Activated naive CD8-positive, alpha-beta T cell (primary cell): ENCODE results near the gene ASB6.

Source experiments
- H3K27ac Mint-ChIP-seq: one replicate; pipeline ENCODE4 v1.8.0; 2021; ENCODE audit warnings: mixed read lengths
- H3K27me3 Mint-ChIP-seq: one replicate; pipeline ENCODE4 v1.8.0; 2021; ENCODE audit warnings: mixed read lengths
- H3K36me3 Mint-ChIP-seq: one replicate; pipeline ENCODE4 v1.8.0; 2021; ENCODE audit warnings: mixed read lengths
- H3K4me1 Mint-ChIP-seq: one replicate; pipeline ENCODE4 v1.8.0; 2021; ENCODE audit warnings: low read depth, mixed read lengths
- H3K4me3 Mint-ChIP-seq: one replicate; pipeline ENCODE4 v1.8.0; 2021; ENCODE audit warnings: mild to moderate bottlenecking, mixed read lengths
- H3K9me3 Mint-ChIP-seq: one replicate; pipeline ENCODE4 v1.8.0; 2021; ENCODE audit warnings: low read depth, mixed read lengths

The ASB6 gene

DNA sequence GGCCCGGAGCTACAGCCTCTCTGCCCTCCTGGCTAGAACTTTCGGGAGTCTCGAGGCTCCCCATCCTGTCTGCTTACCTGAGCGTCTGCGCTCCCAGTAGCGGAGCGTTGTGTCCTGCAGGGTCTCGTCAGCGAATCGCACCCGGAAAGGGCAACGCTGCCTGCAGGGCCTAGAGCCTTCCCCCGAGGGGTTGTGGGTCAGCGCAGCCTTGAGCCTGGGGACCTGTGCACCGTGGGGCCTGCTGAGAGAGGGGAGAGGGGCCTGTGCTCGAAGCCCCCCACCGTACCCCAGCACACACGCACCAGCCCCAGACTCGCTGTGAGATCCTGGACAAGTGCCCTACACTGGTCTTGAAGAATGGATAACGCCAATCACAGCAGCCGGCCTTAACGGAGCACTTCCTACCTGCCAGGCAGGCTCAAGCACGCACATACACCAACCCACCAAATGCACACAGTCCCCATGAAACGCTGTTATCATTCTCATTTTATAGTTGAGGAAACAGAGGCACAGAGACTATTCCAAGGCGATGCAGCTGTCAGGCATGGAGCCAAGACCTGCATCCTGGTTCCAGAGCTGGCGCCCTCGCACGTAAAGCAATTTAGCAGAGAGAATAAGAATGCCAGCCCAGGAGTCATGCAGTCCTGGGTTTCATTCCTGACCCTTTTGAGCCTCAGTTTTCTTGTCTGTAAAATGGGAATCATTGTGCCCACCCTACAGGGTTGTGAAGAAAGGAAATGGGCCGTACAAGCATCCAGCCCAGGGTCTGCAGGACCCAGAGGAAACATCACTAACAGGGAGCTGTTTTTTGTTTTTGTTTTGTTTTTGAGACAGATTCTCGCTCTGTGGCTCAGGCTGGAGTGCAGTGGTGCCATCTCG lies 26.3 kb downstream of the ASB6 start:
- Mint-ChIP-seq H3K36me3 (no peaks in the 10 kb centered on the region), H3K4me1 (peaks cover 9% of the 10 kb centered on the region), H3K4me3 (no peak overlapping the region), H3K27me3 (peaks cover 5% of the 10 kb centered on the region), H3K27ac (no peak overlapping the region), H3K9me3 (no peaks in the 10 kb centered on the region)

- no peak overlapping the region for H3K27ac Mint-ChIP-seq
- H3K4me3 Mint-ChIP-seq, result no peak overlapping the region
- peaks cover 10% of the 10 kb centered on the region for H3K4me1 Mint-ChIP-seq
- no peaks in the 10 kb centered on the region for H3K36me3 Mint-ChIP-seq
- H3K27me3 Mint-ChIP-seq, result peaks cover 5% of the 10 kb centered on the region
- H3K9me3 Mint-ChIP-seq, result no peaks in the 10 kb centered on the region
These were observed 27.0 kb downstream of the ASB6 start for GRCh38 chr9:129614932-129615331.

DNA sequence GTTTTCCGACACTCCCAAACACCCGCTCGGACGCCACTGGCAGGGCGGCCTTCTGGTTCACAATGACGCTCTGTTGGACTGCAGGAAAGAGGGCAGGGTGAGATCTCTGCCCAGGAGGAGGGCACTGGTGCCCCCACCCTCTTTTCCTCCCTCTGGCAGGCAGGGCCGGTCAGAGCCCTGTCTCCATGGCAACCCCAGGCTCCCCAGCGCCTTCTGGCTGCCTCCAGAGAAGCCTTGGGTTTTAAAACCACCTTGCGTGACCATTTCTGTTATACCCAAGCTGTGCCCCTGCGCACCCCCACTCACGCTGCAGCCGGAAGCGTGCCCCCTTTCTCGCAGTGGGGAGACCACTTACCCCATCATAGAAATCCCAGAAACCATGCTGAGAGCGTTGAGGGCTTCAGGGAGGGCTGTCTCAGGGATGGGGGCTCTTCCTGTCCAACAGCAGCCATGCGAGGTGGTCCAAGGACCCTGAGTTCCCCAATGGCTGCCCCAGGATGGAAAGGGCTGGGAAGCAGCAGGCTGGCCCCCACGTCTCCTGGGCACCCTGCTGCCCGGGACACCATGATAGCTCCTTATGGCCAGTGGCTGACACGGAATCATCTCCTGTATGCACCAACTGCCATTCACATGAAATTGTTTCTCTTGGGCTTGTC lies 28.3 kb downstream of the ASB6 start:
- no peak overlapping the region for H3K4me3 Mint-ChIP-seq
- no peaks in the 10 kb centered on the region for H3K9me3 Mint-ChIP-seq
- H3K27ac Mint-ChIP-seq, result no peak overlapping the region
- no peaks in the 10 kb centered on the region for H3K36me3 Mint-ChIP-seq
- H3K4me1 Mint-ChIP-seq, result peaks cover 15% of the 10 kb centered on the region
- peaks cover 1% of the 10 kb centered on the region for H3K27me3 Mint-ChIP-seq

DNA sequence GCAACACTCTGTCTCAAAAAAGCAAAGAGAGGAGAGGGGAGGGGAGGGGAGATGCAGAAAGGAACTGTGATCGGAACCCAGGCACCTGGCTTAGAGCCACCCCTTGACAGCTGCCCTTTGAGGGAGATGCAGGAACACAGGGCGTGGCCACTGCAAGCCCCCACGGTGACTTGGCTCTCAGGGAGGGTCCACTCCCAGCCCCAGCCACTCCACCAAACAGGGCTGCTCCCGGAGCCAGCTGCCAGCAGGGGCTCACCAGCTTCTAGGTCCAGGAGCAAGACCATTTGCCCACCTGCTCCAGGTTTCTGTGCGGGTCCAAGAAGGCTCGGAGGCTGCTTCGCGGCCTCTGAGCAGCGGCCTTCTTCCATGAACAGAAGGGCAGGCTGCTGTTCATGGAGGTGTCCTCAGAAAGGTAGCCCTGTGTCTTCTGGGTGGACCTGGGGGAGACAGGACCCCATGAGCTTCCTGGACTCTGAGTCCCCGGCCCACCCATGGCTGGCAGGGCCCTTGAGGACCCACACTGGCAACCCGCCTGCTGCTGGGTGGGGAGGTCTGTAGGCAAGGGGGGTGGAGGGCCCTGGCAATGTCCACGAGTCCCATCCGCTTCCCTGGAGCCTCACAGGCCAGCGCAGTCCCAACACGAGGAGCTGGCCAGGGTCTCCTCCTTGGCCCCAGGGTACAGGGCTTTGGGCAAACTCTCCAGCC lies 29.0 kb downstream of the ASB6 start:
- H3K4me3 Mint-ChIP-seq, result no peak overlapping the region
- no peak overlapping the region for H3K27ac Mint-ChIP-seq
- H3K4me1 Mint-ChIP-seq, result peaks cover 18% of the 10 kb centered on the region
- no peaks in the 10 kb centered on the region for H3K9me3 Mint-ChIP-seq
- H3K27me3 Mint-ChIP-seq, result no peaks in the 10 kb centered on the region
- H3K36me3 Mint-ChIP-seq, result no peaks in the 10 kb centered on the region

GRCh38 chr9:129612123-129612522 lies 29.8 kb downstream of the ASB6 start:
- Mint-ChIP-seq H3K9me3 (no peaks in the 10 kb centered on the region), H3K36me3 (no peaks in the 10 kb centered on the region), H3K27me3 (no peaks in the 10 kb centered on the region), H3K4me1 (peaks cover 24% of the 10 kb centered on the region), H3K4me3 (peak overlapping the region; percentile 13), H3K27ac (no peak overlapping the region)

GRCh38 chr9:129611307-129611800 lies 30.6 kb downstream of the ASB6 start:
- Mint-ChIP-seq H3K27ac (no peak overlapping the region), H3K36me3 (no peaks in the 10 kb centered on the region), H3K27me3 (no peaks in the 10 kb centered on the region), H3K4me1 (peaks cover 27% of the 10 kb centered on the region), H3K4me3 (no peak overlapping the region), H3K9me3 (no peaks in the 10 kb centered on the region)

DNA sequence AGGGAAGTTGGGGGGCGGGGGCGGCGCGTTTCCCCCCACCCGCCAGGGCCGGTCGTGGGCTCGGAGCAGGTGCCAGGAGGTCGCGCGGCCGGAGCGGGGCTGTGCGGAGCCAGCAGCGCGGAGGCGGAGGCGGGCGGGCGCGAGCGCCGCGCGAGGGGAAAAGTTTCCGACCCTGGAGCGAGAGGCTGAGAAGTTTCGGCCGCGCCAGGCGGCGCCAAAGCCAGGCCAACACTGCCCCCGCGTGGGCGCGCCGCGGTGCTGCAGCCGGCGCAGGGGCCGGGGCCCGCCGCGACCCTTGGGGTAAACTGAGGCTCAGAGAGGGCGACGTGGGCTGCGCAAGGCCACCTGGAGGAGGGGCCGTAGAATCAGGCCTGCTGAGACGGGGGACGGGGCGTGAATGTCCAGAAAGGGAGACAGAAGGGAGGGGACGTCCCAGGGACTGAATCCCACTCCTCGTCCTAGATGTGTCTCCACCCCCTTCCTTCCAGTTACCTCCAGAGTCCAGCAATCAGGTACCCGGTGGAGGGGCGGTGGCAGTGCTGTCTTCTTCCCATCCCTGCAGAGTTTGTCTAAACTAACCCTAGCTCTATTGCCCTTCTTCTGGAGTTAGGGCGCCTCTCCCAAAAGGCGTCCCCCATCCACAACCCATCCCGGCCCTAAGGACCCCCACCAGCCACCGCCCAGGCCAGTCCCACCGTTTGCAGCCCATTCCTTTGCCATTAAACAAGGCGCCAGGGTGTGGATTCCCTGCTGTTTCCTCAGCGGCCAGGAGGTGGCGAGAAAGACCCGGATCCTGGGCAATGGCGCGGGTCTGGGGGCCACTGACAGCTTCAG lies 31.3 kb downstream of the ASB6 start:
- Mint-ChIP-seq H3K36me3 (no peaks in the 10 kb centered on the region), H3K4me3 (peak overlapping the region; percentile 79), H3K27me3 (no peaks in the 10 kb centered on the region), H3K4me1 (peaks cover 27% of the 10 kb centered on the region), H3K27ac (peak overlapping the region; percentile 50), H3K9me3 (no peaks in the 10 kb centered on the region)

DNA sequence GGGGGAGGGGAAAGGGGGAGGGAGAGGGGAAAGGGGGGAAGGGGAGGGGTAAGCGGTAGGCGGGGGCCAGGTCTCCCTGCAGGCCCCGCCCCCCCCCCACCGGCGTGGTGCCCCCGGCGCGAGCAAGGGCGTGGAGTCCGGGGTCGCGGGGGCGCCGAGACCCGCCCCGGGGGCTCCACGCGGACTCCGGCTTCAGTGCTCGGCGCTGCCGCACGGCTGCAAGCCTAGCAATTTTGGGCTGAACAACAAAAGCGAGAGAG lies 31.8 kb downstream of the ASB6 start:
- H3K27ac Mint-ChIP-seq, result no peak overlapping the region
- H3K9me3 Mint-ChIP-seq, result no peaks in the 10 kb centered on the region
- no peaks in the 10 kb centered on the region for H3K27me3 Mint-ChIP-seq
- H3K4me3 Mint-ChIP-seq, result no peak overlapping the region
- H3K4me1 Mint-ChIP-seq, result peaks cover 27% of the 10 kb centered on the region
- H3K36me3 Mint-ChIP-seq, result no peaks in the 10 kb centered on the region

- H3K36me3 Mint-ChIP-seq, result no peaks in the 10 kb centered on the region
- H3K9me3 Mint-ChIP-seq, result no peaks in the 10 kb centered on the region
- H3K4me3 Mint-ChIP-seq, result peak overlapping the region; percentile 90
- peaks cover 31% of the 10 kb centered on the region for H3K4me1 Mint-ChIP-seq
- H3K27ac Mint-ChIP-seq, result peak overlapping the region; percentile 84
- H3K27me3 Mint-ChIP-seq, result no peaks in the 10 kb centered on the region
These were observed 32.3 kb downstream of the ASB6 start for GRCh38 chr9:129609486-129610212.

GRCh38 chr9:129608561-129609481 lies 33.1 kb downstream of the ASB6 start:
- Mint-ChIP-seq H3K27me3 (no peaks in the 10 kb centered on the region), H3K27ac (no peak overlapping the region), H3K4me3 (peak overlapping the region; percentile 5), H3K9me3 (no peaks in the 10 kb centered on the region), H3K4me1 (peaks cover 33% of the 10 kb centered on the region), H3K36me3 (no peaks in the 10 kb centered on the region)

DNA sequence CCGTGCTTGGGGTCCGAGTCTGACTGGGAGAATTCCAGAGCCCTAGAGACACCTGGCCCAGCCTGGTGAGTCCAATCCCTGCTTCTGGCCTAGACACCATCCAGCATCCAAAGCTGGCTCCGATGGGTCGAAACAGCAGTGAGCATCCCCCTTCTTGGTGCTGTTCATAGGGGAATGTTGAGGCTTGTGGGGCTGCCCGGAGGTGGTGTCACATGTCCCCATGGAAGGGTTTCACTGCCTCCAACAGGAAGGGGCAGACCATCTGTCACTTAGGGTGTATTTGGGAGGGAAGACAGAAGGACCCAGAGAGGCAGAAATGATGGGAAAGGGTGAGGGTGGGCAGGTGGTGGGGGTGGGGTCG lies 34.9 kb downstream of the ASB6 start:
- H3K36me3 Mint-ChIP-seq, result no peaks in the 10 kb centered on the region

GRCh38 chr9:129606161-129607026 lies 35.6 kb downstream of the ASB6 start:
- Mint-ChIP-seq H3K4me1 (peaks cover 33% of the 10 kb centered on the region), H3K27ac (peak overlapping the region; percentile 58)

More for the DNA sequence above, 34.9 kb downstream of the ASB6 start:
- no peak overlapping the region for H3K4me3 Mint-ChIP-seq
- H3K9me3 Mint-ChIP-seq, result no peaks in the 10 kb centered on the region
- H3K27ac Mint-ChIP-seq, result no peak overlapping the region
- H3K27me3 Mint-ChIP-seq, result no peaks in the 10 kb centered on the region
- H3K4me1 Mint-ChIP-seq, result peaks cover 33% of the 10 kb centered on the region

GRCh38 chr9:129604766-129605163 lies 37.2 kb downstream of the ASB6 start:
- H3K36me3 Mint-ChIP-seq, result no peaks in the 10 kb centered on the region
- peaks cover 26% of the 10 kb centered on the region for H3K4me1 Mint-ChIP-seq
- no peak overlapping the region for H3K4me3 Mint-ChIP-seq
- H3K27ac Mint-ChIP-seq, result no peak overlapping the region
- H3K9me3 Mint-ChIP-seq, result no peaks in the 10 kb centered on the region
- no peaks in the 10 kb centered on the region for H3K27me3 Mint-ChIP-seq

More at GRCh38 chr9:129606161-129607026, 35.6 kb downstream of the ASB6 start:
- Mint-ChIP-seq H3K9me3 (no peaks in the 10 kb centered on the region), H3K4me3 (no peak overlapping the region), H3K27me3 (no peaks in the 10 kb centered on the region), H3K36me3 (no peaks in the 10 kb centered on the region)
